Activated naive CD4-positive, alpha-beta T cell treated with anti-CD3 and anti-CD28 coated beads, Interleukin-2, amount 50 U/mL, for 16 hours (primary cell): Measurements from ENCODE around the gene MPPE1.
"Not testable (repeated sequence)": the region's sequence is repeated elsewhere in the genome, so short reads cannot be mapped to it uniquely, and the experiment has no call there.

Experiments
- DNase-seq: peaks from one replicate; pipeline ENCODE4 v3.0.0-alpha.2; 2020

MPPE1 gene

GRCh38 chr18:11923450-11923849 is 15.3 kb upstream of the MPPE1 start:
- DNase-seq = no peak

GRCh38 chr18:11919522-11919921 is 11.4 kb upstream of the MPPE1 start:
- not testable (repeated sequence) for DNase-seq

- not testable (repeated sequence) for DNase-seq
These were observed 8.8 kb upstream of the MPPE1 start for GRCh38 chr18:11916880-11917279.

- DNase-seq = no peak
These were observed 1.5 kb upstream of the MPPE1 start for GRCh38 chr18:11909591-11910026.

GRCh38 chr18:11909061-11909455 is 941 bp upstream of the MPPE1 start:
- DNase-seq = no peak

- DNase-seq = no peak
These were observed 917 bp downstream of the MPPE1 start for GRCh38 chr18:11906926-11907874.

GRCh38 chr18:11906176-11906575 is 1.9 kb downstream of the MPPE1 start:
- DNase-seq = no peak

GRCh38 chr18:11905613-11906012 is 2.5 kb downstream of the MPPE1 start:
- DNase-seq = no peak

GRCh38 chr18:11902522-11903292 is 5.4 kb downstream of the MPPE1 start:
- no peak for DNase-seq

GRCh38 chr18:11901826-11902438 is 6.2 kb downstream of the MPPE1 start:
- DNase-seq = no peak

GRCh38 chr18:11899063-11899462 is 9.1 kb downstream of the MPPE1 start:
- no peak for DNase-seq

GRCh38 chr18:11897781-11898180 is 10.3 kb downstream of the MPPE1 start:
- DNase-seq = no peak

- not testable (repeated sequence) for DNase-seq
These were observed 15.7 kb downstream of the MPPE1 start for GRCh38 chr18:11892438-11892837.

GRCh38 chr18:11891737-11892136 is 16.4 kb downstream of the MPPE1 start:
- no peak for DNase-seq

- DNase-seq = no peak
These were observed 18.8 kb downstream of the MPPE1 start for GRCh38 chr18:11889284-11889683.

- no peak for DNase-seq
These were observed 19.4 kb downstream of the MPPE1 start for GRCh38 chr18:11888726-11889125.

- no peak for DNase-seq
These were observed 20.6 kb downstream of the MPPE1 start for GRCh38 chr18:11887328-11888128.

- no peak for DNase-seq
These were observed 21.5 kb downstream of the MPPE1 start for GRCh38 chr18:11886577-11887110.

- no peak for DNase-seq
These were observed 22.7 kb downstream of the MPPE1 start for GRCh38 chr18:11885278-11885947.

- no peak for DNase-seq
These were observed 23.6 kb downstream of the MPPE1 start for GRCh38 chr18:11884396-11885030.

GRCh38 chr18:11883153-11883552 is 25.0 kb downstream of the MPPE1 start:
- DNase-seq = no peak
